Left lung (tissue), 10 donors: Measurements from ENCODE around the gene CD247. TPM values are rescaled to one million over a fixed set of nuclear protein-coding genes. Genes with fewer than 3 reads are reported as not detected.

ENCODE experiments used
- ATAC-seq: fragments of 200-7000 bp; cut with Tn5 transposase; one replicate; pipeline ENCODE4 v1.9.1; 2020; ENCODE audit warnings: moderate library complexity
- DNase-seq, 4 donors: peaks; one replicate each; pipeline ENCODE4 v3.0.0-alpha.2; 2013 to 2020
- H3K27ac ChIP-seq, 2 donors: fragments of 200-600 bp; sonication (generic) in 1 of 2; one replicate each; pipeline versions ENCODE4 v1.5.0 to v1.8.0; 2020 to 2021
- H3K27me3 ChIP-seq, 2 donors: fragments of 200-600 bp; sonication (generic) in 1 of 2; one replicate each; pipeline versions ENCODE4 v1.5.0 to v1.8.0; 2020 to 2021
- H3K36me3 ChIP-seq, 2 donors: fragments of 200-600 bp; sonication (generic) in 1 of 2; one replicate each; pipeline versions ENCODE4 v1.5.0 to v1.8.0; 2020 to 2021
- H3K4me1 ChIP-seq, 2 donors: fragments of 200-600 bp; one replicate each; pipeline ENCODE4 v1.8.0; 2021
- H3K4me3 ChIP-seq, 2 donors: fragments of 200-600 bp; sonication (generic) in 1 of 2; one replicate each; pipeline versions ENCODE4 v1.5.0 to v1.8.0; 2020 to 2021; ENCODE audit warnings: mild to moderate bottlenecking in 1 of 2
- H3K9me3 ChIP-seq, 2 donors: fragments of 200-600 bp; sonication (generic) in 1 of 2; one replicate each; pipeline versions ENCODE4 v1.5.0 to v1.8.0; 2020 to 2021
- CTCF ChIP-seq, 2 donors: fragments of 200-600 bp; sonication (generic) in 1 of 2; IDR thresholded peaks; one replicate each; pipeline versions ENCODE4 v1.5.0 to v1.8.0; 2021; ENCODE audit warnings: antibody characterized with exemption in 2 of 2
- intact Hi-C, 2 donors: fragments of 100-400 bp; cut with DNase I; formaldehyde crosslinking; loops; one replicate each; pipeline versions ENCODE4 v1.11.2 to v1.14.2; 2022
- polyA plus RNA-seq, 6 donors: library from polyadenylated mRNA; unstranded; fragments of 120-200 nt; gene quantifications; one replicate each; pipeline ENCODE4 v1.2.1, GENCODE V29; 2013; ENCODE audit not compliant: insufficient read length in 6 of 6
- total RNA-seq, 2 donors: library from RNA; stranded (reverse); fragmentation: NEBNext Ultra II Directional; extraction: Animal tissue kit (Norgen Biotek cat#: 25700); gene quantifications; one replicate each; pipeline ENCODE4 v1.2.1, GENCODE V29; 2021
- donor health status: DM: no; HTN: yes; CAD: no.
- donor health status: DM: no; HTN: no; CAD: no.

CD247 gene
- total and polyA plus RNA-seq, 8 donors = 1.3 to 5.6 (median 1.9) TPM

- peaks cover 3 to 75% of the 10 kb centered on the region in 2 donors for H3K4me1 ChIP-seq
- no peaks in the 10 kb centered on the region for H3K9me3 ChIP-seq
- no peak overlapping the region for H3K27ac ChIP-seq
- no peak for TF ChIP-seq CTCF (IDR thresholded peaks at IDR 0.05)
- no peaks in the 10 kb centered on the region for H3K27me3 ChIP-seq
- no peak for ATAC-seq
- peaks cover 7 to 43% of the 10 kb centered on the region in 2 donors for H3K36me3 ChIP-seq
- intact Hi-C loops = no loop called here
- no peak overlapping the region for H3K4me3 ChIP-seq
- no peak for DNase-seq
Measured at GRCh38 chr1:167546935-167547334, 28.6 kb upstream of the CD247 start.

GRCh38 chr1:167545349-167545748, 27.0 kb upstream of the CD247 start:
- Histone ChIP-seq H3K27ac (no peak overlapping the region), H3K27me3 (no peaks in the 10 kb centered on the region), H3K9me3 (no peaks in the 10 kb centered on the region), H3K4me3 (no peak overlapping the region), H3K4me1 (peaks cover 6 to 73% of the 10 kb centered on the region in 2 donors), H3K36me3 (peaks cover 7 to 43% of the 10 kb centered on the region in 2 donors)
- intact Hi-C loops = no loop called here
- no peak for DNase-seq
- no peak for TF ChIP-seq CTCF (IDR thresholded peaks at IDR 0.05)
- ATAC-seq = no peak

DNA sequence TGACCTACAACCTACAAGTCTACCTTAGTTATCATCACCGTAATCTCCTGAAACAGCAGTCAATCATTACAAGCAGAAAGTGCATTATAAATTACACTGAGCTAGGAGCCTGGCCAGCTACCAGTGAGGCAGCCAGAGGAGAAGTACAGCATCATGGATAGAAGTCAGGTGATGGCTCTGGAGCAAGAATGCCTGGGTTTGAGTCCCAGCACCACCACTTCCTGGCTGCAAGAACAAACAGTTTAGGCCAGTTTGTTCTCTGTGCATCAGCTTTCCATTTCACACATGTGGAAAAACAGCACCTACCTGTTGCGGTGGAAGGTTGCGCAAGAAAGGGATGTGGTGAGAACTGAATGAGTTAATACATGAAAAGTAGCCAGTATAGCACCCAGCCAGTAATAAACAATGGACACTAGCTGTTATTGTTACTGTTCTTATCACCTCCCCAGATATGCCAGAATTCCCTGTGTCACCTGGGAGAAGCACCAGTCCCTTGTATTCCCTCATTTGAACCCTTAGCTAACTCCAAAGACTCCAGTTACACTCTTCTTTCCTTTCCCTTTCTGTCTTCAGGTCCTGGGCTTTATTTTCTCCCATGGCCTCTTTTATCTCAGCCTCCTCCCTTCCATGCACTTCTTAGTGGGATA, 26.2 kb upstream of the CD247 start:
- Histone ChIP-seq H3K36me3 (peaks cover 7 to 43% of the 10 kb centered on the region in 2 donors), H3K4me3 (no peak overlapping the region), H3K4me1 (peaks cover 6 to 69% of the 10 kb centered on the region in 2 donors), H3K27me3 (no peaks in the 10 kb centered on the region), H3K27ac (peak overlapping the region in 1 of 2 donors; percentile 6), H3K9me3 (no peaks in the 10 kb centered on the region)
- no peak for DNase-seq
- ATAC-seq = no peak
- no peak for TF ChIP-seq CTCF (IDR thresholded peaks at IDR 0.05)
- intact Hi-C loops = no loop called here

GRCh38 chr1:167543199-167543990, 25.1 kb upstream of the CD247 start:
- H3K4me3 ChIP-seq = no peak overlapping the region

More at GRCh38 chr1:167543199-167543990, 25.1 kb upstream of the CD247 start:
- intact Hi-C loops = no loop called here
- DNase-seq (no peak), ATAC-seq (no peak)
- Histone ChIP-seq H3K27me3 (no peaks in the 10 kb centered on the region), H3K27ac (no peak overlapping the region), H3K36me3 (peaks cover 7 to 43% of the 10 kb centered on the region in 2 donors), H3K9me3 (no peaks in the 10 kb centered on the region), H3K4me1 (peaks cover 6 to 58% of the 10 kb centered on the region in 2 donors)
- TF ChIP-seq CTCF (IDR thresholded peaks at IDR 0.05) = no peak
